Stimulated activated CD8-positive, alpha-beta memory T cell treated with anti-CD3 and anti-CD28 coated beads, Interleukin-15, amount 100 ng/mL, for 48 hours (primary cell): Measurements from ENCODE around the gene B4GALNT4.
"Not testable (repeated sequence)": the region's sequence is repeated elsewhere in the genome, so short reads cannot be mapped to it uniquely, and the experiment has no call there.

ENCODE experiments used
- DNase-seq, 2 donors: peaks; one replicate each; pipeline ENCODE4 v3.0.0-alpha.2; 2020; ENCODE audit warnings: low read depth in 2 of 2

The B4GALNT4 gene

GRCh38 chr11:393219-394033 lies 24.1 kb downstream of the B4GALNT4 start:
- no peak for DNase-seq

- DNase-seq: no peak
Measured at GRCh38 chr11:394034-394857, 24.9 kb downstream of the B4GALNT4 start, which contains the start of gene PKP3. Gene PKP3, plus strand, starts transcription at chr11:394209. Its CDS starts 84 bp downstream, at chr11:394293.

- no peak for DNase-seq
Measured at GRCh38 chr11:394858-395655, 25.8 kb downstream of the B4GALNT4 start.

GRCh38 chr11:395866-396265 lies 26.6 kb downstream of the B4GALNT4 start:
- DNase-seq: no peak

- DNase-seq: no peak
Measured at GRCh38 chr11:396511-396947, 27.2 kb downstream of the B4GALNT4 start.

DNA sequence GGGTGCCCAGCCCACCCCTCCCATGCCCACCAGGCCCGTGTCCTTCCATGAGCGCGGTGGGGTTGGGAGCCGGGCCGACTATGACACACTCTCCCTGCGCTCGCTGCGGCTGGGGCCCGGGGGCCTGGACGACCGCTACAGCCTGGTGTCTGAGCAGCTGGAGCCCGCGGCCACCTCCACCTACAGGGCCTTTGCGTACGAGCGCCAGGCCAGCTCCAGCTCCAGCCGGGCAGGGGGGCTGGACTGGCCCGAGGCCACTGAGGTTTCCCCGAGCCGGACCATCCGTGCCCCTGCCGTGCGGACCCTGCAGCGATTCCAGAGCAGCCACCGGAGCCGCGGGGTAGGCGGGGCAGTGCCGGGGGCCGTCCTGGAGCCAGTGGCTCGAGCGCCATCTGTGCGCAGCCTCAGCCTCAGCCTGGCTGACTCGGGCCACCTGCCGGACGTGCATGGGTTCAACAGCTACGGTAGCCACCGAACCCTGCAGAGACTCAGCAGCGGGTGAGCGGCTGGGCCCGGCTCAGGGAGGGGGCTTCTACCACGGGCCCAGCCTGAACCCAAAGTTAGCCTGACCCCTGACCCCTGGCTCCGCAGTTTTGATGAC lies 27.7 kb downstream of the B4GALNT4 start:
- DNase-seq: no peak

DNA sequence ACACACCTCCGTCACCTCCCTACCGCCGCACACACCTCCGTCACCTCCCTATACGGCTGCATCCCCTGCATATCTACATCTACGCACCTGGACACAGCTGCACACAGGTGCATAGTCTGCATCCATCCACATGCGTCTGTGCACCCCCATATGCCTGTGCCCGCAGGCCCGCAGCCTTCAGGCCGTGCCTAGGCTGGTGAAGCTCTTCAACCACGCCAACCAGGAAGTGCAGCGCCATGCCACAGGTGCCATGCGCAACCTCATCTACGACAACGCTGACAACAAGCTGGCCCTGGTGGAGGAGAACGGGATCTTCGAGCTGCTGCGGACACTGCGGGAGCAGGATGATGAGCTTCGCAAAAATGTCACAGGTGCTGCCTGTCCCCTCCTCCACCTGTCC lies 29.5 kb downstream of the B4GALNT4 start:
- no peak for DNase-seq

GRCh38 chr11:399731-400211 lies 30.5 kb downstream of the B4GALNT4 start:
- DNase-seq: no peak

GRCh38 chr11:400241-400689 lies 31.0 kb downstream of the B4GALNT4 start:
- DNase-seq: no peak

- not testable (repeated sequence) for DNase-seq
Measured at GRCh38 chr11:401196-401595, 31.9 kb downstream of the B4GALNT4 start.

DNA sequence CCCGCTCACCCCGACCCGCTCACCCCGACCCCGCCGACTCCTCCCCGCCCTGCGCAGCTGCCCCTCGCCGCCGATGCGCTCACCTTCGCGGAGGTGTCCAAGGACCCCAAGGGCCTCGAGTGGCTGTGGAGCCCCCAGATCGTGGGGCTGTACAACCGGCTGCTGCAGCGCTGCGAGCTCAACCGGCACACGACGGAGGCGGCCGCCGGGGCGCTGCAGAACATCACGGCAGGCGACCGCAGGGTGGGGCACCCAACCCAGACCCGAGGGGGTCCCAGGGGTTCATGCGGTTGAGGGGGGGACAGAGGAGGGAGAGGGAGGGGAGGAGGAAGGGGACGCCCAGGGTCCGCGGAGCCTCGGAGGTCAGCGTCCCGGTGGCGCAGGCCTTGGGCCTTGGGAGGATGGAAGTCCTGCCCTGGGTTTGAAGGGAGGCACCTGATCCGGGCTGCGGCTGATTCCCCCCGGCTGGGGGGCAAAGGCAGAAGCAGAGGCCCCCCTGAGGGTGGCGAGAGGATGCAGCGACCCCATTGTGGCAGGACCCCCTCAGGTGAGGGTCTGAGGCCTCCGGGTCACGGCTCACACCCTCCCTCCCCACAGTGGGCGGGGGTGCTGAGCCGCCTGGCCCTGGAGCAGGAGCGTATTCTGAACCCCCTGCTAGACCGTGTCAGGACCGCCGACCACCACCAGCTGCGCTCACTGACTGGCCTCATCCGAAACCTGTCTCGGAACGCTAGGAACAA lies 33.9 kb downstream of the B4GALNT4 start:
- DNase-seq: no peak

GRCh38 chr11:403761-404431 lies 34.6 kb downstream of the B4GALNT4 start:
- no peak for DNase-seq

- no peak for DNase-seq
Measured at GRCh38 chr11:404551-405264, 35.4 kb downstream of the B4GALNT4 start.

DNA sequence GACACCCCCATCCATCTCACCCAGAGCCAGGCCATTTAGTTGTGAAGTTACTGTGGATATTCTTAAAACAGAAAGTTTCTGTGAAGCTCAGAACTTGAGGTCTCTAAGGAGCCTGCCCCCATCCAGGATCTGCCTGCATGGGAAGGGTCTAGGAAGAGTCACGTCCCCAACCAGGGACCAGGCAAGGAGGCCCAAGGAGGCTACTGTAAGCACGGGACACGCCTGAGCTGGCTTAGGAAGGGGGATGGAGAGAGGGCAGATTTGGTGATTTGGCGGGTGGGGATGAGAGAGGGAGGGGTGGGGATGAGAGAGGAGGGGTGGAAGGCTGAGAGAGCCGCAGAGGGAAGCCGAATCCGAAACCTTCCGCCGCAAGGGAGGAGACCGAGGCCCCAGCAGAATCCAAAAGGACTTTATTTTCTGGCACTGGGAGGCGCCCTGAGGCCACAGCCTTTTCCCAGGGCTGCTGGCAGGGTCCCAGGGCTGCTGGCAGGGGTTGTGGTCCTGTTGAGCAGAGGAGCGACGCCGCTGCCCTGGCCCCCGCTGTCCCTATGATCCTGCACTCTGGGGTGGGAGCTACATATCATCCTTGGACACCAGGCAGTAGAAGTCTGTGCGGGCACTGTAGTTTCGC lies 36.1 kb downstream of the B4GALNT4 start:
- DNase-seq: no peak

GRCh38 chr11:405954-406795 lies 36.9 kb downstream of the B4GALNT4 start:
- DNase-seq: no peak

DNA sequence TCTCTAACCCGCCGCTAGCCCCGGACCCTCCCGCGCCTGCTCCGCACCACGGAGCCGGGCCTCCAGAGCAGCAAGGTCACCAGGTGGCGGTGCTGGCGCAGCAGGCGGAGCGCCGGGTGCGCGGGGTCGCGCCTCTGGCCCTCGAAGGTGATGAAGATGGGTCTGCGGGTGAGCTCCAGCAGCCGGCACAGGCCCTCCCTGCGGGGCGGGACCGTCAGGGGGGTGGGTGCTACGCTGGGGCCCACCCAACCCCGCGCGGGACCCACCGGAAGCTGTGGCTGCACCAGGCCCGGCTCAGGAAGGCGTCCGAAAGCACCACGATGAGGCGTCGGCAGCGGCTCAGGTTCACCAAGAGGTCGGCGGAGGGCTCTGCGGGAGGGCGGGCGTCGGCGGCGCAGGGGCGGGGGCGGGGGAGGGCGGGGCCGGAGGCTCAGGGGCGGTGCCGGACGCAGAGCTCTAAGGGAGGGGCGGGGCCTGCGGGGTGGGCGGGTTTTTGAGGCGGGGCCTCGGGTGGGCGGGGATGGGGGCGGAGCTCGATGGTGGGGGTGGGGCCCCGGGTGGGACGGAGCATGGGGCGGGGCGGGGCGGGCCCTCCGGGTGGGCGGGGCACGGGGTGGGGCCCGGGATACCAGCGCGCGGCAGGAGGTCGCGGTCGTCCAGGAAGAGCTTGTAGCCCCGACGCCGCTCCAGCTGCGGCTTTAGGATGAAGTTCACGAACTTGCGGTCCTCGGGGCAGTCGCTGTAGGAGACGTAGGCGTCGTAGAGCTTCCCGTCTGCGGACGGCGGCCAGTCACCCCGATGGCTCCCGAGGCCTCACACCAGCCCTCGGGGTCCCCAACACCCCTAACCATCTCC lies 37.7 kb downstream of the B4GALNT4 start:
- DNase-seq: peak; percentile 91 to 92

GRCh38 chr11:407651-408123 lies 38.4 kb downstream of the B4GALNT4 start:
- DNase-seq: no peak
